Stimulated activated CD8-positive, alpha-beta memory T cell treated with anti-CD3 and anti-CD28 coated beads, Interleukin-4, amount 100 ng/mL, for 4 hours (primary cell): ENCODE results near the gene FAM171A1.
"Not testable (repeated sequence)": the region's sequence is repeated elsewhere in the genome, so short reads cannot be mapped to it uniquely, and the experiment has no call there.

Experiments used
- DNase-seq, 2 donors: peaks; one replicate each; pipeline ENCODE4 v3.0.0-alpha.2; 2020; ENCODE audit warnings: low read depth in 2 of 2, low spot score in 1 of 2

The FAM171A1 gene

GRCh38 chr10:15216700-15217099 is 154.4 kb downstream of the FAM171A1 start:
- DNase-seq: no peak

DNA sequence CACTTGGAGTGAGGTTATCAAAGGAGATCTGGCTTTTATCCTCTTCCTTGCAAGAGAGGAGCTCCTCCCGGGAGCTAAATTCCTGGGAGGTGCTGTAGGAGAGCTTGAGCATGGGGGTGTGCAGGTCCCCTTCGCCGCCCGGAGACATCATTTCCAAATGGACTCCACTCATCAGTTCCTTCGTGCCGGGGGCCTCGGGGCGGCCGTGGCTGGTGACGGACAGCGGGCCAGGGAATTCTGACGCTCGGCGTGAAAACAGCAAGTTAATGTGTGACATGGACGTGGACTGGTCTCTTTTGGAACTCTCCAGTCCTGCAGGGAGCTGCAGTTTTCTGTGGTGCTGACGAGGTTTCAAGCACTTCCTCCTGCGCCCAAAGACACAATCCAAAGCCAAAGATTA is 156.9 kb downstream of the FAM171A1 start:
- no peak for DNase-seq

- DNase-seq: no peak
These were observed 157.6 kb downstream of the FAM171A1 start for GRCh38 chr10:15213461-15213861.

DNA sequence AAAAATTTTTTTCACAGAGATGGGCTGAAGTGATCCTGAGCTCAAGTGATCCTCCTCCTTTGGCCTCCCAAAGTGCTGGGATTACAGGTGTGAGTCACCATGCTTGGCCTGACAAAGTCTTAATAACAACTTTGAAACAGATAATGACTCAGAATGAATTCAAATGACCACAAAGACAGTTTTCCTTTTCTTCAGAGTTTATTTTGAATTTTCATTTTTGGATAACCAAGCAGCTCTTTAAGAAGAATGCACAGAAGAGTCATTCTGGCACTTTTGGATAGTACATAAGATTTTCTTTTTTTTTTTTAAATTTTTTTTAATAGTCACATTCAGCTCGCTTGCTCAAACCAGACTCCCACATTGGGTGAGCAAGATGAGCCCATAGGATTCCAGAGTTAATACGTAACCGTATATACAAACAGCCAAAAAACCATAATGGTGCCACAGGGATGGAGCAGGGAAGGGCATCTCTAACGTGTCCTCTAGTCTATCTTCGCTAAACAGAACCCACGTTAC is 159.6 kb downstream of the FAM171A1 start:
- DNase-seq: no peak

DNA sequence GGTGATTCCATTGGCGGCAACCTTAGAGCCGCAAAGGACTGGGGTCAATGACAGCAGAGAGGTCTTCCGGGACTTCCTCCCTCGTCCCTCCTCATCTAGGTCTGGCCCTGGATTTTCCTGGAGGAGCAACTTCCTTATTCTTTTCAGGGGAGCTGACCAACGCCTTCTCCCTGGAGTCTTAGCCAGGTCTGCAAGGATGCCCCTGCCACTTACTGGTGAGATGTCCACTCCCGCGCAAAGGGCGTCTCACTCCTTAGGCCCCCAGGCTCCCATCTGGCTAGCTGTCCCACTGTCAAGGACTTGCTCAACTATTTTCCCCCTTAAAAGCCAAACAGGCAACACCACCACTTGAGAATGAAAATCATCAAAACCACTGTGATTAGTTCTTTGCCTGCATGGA is 160.6 kb downstream of the FAM171A1 start:
- DNase-seq: no peak

GRCh38 chr10:15209827-15210509 is 161.1 kb downstream of the FAM171A1 start:
- DNase-seq: peak; percentile 55 to 72

- no peak for DNase-seq
These were observed 162.9 kb downstream of the FAM171A1 start for GRCh38 chr10:15208221-15208620.

- not testable (repeated sequence) for DNase-seq
These were observed 163.7 kb downstream of the FAM171A1 start for GRCh38 chr10:15207410-15207809.

- DNase-seq: no peak
These were observed 168.4 kb downstream of the FAM171A1 start for GRCh38 chr10:15202639-15203038.

DNA sequence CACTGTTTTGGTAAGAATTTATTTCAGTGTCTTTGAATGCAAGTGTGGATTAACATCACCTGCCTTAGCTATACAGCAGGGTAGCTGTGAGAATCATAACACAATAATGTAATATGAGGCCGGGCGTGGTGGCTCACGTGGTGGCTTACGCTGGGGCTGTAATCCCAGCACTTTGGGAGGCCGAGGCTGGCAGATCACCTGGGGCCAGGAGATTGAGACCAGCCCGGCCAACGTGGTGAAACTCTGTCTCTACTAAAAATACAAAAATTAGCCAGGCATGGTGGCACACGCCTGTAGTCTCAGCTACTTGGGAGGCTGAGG is 168.8 kb downstream of the FAM171A1 start:
- not testable (repeated sequence) for DNase-seq

DNA sequence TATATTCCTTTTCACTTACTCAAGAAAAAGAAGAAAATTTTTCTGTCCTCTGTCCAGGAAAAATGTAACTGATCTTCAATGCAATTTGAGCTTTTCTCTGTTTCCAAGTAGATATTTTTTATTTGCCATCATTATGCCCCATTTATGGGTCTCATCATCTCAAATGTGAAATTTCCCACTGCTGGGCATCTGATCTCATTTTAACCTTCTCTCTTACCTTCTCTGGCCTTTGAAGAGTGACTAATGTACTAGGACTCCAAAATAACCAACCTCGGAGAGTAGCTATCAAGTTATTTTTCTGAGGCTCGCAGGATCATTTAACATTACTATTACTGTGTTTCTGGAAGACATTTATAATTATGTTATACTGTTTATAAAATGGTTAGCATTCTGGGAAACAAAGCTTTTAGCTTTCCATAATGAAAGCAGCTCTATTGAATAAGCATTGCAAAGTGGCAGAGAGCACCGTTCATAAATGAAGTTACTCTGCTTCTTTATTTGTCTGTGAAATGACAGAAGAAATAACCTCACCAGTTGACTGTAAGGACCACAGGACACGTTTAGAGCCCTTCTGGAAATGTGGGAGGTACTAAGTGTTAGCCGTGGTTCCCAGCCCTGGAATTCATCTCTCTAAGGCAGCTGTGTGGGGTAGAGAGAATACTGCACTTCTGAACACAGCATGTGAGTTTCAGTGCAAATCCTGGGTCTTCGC is 169.3 kb downstream of the FAM171A1 start:
- no peak for DNase-seq

DNA sequence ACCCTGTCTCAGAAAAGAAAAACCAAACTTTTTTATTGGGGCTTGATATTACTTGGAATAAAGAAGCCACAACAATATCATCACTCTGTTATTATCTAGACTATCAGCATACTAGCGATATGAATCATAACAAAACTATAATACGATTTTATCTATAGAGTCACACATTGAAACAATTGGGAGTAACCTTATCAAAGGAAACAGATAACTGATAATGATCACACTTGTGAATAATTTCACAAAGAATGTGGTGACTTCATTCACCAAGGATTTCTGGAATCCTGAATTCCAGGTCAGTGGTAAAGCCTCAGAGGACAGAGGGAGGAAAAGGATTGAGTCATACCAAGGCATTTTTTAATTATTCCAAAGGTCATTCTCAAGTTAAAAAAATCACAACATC is 170.5 kb downstream of the FAM171A1 start:
- no peak for DNase-seq

- DNase-seq: no peak
These were observed 173.2 kb downstream of the FAM171A1 start for GRCh38 chr10:15197911-15198310.

DNA sequence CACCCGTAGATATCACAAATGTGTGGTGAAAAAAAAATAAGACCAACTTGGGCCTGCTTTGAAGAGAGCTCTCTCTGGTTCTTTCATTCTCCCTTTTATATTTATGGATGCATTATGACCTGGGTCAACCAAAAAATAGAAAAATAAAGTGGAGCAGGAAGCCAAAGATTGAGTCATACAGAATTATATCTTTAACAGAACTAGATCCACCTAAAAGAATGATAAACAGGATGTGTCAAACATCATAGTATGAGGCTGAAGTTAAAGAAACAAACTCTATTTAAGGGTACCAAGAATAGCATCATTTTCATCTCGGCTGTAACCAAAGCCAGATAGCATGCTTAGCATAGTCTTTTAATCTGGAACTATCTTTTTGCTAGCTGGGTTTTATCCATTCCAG is 173.8 kb downstream of the FAM171A1 start:
- DNase-seq: no peak

DNA sequence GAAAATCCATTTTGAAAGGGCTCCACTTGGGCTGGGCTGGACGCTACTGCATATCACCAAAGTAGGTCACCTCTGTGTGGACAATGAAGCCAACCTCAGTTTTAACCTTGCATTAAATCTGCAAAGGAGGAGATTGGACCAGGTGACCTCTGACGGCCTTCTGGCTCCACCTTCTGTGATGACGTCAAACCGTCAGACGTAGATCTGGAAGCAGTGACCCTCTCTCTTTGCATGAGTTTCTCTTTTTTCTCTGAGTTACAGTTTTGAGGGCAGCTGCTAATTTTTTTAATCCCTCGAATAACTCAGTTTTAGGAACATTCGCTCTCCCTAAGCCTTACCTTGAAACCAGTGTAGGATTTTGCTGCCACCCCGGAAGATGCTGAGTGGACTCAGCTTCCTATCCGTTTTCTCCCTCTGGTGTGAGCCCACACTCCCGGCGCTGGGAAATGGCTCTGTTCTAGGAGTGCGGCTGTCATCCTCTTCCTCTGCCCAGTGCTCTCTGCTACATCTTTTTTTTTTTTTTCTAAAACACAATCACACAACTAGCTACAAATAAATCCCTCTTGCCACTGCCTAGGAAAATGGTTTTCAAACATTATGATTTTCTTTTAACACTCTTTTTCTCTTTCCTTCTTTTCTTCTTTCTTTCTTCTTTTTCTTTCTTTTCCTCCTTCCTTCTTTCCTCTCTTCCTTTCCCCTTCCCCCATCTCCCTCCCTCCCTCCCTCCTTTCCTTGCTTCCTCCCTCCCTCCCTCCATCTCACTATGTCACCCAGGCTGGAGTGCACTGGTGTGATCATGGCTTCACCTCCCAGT is 174.9 kb downstream of the FAM171A1 start:
- DNase-seq: no peak

- DNase-seq: no peak
These were observed 181.8 kb downstream of the FAM171A1 start for GRCh38 chr10:15189133-15189885.

DNA sequence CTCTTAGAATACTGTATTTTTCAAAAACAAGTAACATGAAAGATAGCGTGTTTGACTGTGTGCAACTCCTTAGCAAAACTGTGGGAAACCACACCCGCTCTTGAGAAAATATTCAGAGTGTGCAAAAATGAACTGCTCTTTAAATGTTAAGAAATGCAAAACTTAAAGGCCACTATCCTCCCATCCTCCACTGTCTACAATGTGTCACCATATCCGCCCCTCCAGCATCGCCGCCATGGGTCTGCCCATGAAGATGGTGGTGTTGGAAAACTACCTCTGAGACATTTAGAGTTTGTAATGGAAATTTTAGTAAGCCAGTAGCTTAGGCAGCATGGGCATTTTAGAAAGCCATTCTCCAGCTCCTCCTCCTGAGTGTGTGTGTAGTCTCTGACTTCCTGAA is 182.5 kb downstream of the FAM171A1 start:
- no peak for DNase-seq

DNA sequence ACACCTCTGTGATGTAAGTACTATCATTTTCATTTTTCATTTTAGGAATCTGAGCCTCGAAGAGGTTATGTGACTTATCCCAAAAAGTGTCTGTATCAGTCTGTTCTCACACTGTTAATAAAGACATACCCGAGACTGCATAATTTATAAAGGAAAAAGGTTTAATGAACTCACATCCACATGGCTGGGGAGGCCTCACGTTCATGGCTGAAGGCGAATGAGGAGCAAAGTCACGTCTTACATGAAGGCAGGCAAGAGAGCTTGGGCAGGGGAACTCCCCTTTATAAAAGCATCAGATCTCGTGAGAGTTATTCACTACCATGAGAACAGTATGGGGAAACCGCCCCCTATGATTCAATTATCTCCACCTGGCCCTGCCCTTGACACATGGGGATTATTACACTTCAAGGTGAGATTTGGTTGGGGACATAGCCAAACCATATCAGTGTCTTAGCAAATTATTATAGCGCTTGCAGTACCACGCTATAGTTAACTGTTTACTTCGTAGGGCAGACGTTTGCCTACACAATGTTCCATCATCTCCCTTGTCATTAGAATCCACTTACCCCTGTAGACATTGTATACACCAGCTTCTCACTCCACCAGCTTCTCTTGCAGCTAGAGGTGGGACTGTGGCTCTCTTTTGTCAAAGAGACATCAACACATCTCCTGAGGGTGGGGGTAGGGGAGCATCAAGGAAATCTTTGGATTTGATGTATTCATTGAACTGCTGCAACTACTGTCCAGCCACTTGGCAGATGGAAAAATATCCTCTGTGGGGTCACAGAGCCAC is 187.2 kb downstream of the FAM171A1 start:
- DNase-seq: no peak

- DNase-seq: no peak
These were observed 188.4 kb downstream of the FAM171A1 start for GRCh38 chr10:15182540-15183207.
